Stomach (tissue), 9 donors: ENCODE measurements around the gene NCKAP5. TPM values are rescaled to one million over a fixed set of nuclear protein-coding genes. Genes with fewer than 3 reads are reported as not detected.

ENCODE experiments used
- DNase-seq, 2 donors: peaks; one replicate each; pipeline versions ENCODE4 v3.0.0 to v3.0.0-alpha.2; 2013 to 2019
- H3K27ac ChIP-seq, 5 donors: fragments of 200-600 bp in 4 of 5; sonication (generic) in 4 of 5; one replicate each; pipeline ENCODE4 v1.5.1; 2013 to 2019; ENCODE audit warnings: mild to moderate bottlenecking in 1 of 5, moderate library complexity in 1 of 5
- H3K27me3 ChIP-seq, 3 donors: fragments of 200-600 bp; sonication (generic); one replicate each; pipeline ENCODE4 v1.5.1; 2017 to 2019; ENCODE audit warnings: mixed run types in 1 of 3
- H3K36me3 ChIP-seq, 4 donors: fragments of 200-600 bp; sonication (generic); 1 replicate in 3 of 4; 2 replicates in 1 of 4; pipeline ENCODE4 v1.5.1; 2016 to 2019
- H3K4me1 ChIP-seq, 4 donors: fragments of 200-600 bp; sonication (generic); one replicate each; pipeline ENCODE4 v1.5.1; 2016 to 2019
- H3K4me3 ChIP-seq, 4 donors: fragments of 200-600 bp; sonication (generic) in 3 of 4; one replicate each; pipeline ENCODE4 v1.5.1; 2016 to 2019; ENCODE audit warnings: mild to moderate bottlenecking in 1 of 4
- H3K9me3 ChIP-seq, 4 donors: fragments of 200-600 bp; sonication (generic); one replicate each; pipeline ENCODE4 v1.5.1; 2016 to 2019
- EP300 ChIP-seq: sonication (generic); formaldehyde crosslinking; IDR thresholded peaks from one replicate; pipeline ENCODE4 v1.6.1; 2017; ENCODE audit warnings: antibody characterized with exemption
- POLR2A ChIP-seq, 4 donors: fragments of 450-650 bp; IDR thresholded peaks; one replicate each; pipeline ENCODE4 v1.6.1; 2016; ENCODE audit warnings: antibody characterized with exemption in 4 of 4, control low read depth in 2 of 4, mild to moderate bottlenecking in 1 of 4, moderate library complexity in 1 of 4
- POLR2AphosphoS5 ChIP-seq, 3 donors: sonication (generic); formaldehyde crosslinking; IDR thresholded peaks; one replicate each; pipeline ENCODE4 v1.6.1; 2016; ENCODE audit warnings: antibody characterized with exemption in 3 of 3
- WGBS, 5 donors: extraction: QIAGEN DNeasy Blood & Tissue Kit in 3 of 5; methylation state at CpG; one replicate each; pipeline versions ENCODE4 v1.1.5 to v1.1.7; 2013 to 2018; 5-methylcytosine and 5-hydroxymethylcytosine counted together
- intact Hi-C: fragments of 100-400 bp; cut with DNase I; formaldehyde crosslinking; loops from one replicate; pipeline ENCODE4 v1.15.1; 2023; ENCODE audit warnings: low total_unique reads
- polyA plus RNA-seq, 3 donors: library from polyadenylated mRNA; stranded (reverse); fragments of 200-250 nt; gene quantifications; one replicate each; pipeline ENCODE4 v1.2.3, GENCODE V29; 2013
- total RNA-seq, 5 donors: library from RNA; depleted of rRNA; stranded (reverse); fragments of >200 nt; gene quantifications; one replicate each; pipeline versions ENCODE4 v1.1.0 to v1.2.3, GENCODE V29; 2014 to 2016
- TF ChIP-seq, protein P1 (sequence below), 7 experiments: fragments of 450-650 bp in 4 of 7; fragments of 200-600 bp in 3 of 7; sonication (generic) in 3 of 7; IDR thresholded peaks; one replicate each; pipeline ENCODE4 v1.5.1; 2016 to 2019; ENCODE audit warnings: antibody characterized with exemption in 7 of 7, control low read depth in 2 of 7, mild to moderate bottlenecking in 1 of 7
- donor health status: healthy with polysubstance abuse.
- donor health status: Bipolar disorder and iron deficiency.
- donor health status: healthy.

The NCKAP5 gene
- total and polyA plus RNA-seq, 8 donors: 0.58 to 8.0 (median 1.6) TPM; not detected in 1

DNA sequence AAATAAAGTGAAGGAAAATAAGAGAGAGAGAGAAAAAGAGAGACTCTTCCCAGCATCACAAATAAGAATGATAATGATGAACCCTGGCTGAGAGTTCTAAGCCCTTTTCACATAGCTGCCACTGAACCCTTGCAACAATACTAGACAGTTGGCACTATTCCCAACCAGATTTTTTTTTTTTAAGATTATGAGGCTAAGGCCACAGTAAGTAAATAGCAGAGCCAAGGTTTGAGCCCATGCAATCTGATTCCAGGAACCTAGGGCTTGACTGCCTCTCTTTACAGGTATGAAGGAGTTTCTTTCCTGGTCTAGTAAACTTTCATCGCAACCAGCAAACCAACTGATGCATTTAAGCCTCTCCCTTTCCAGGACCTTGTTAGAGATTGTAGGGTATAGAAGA is 424.6 kb downstream of the NCKAP5 start:
- peak in 1 of 2 donors; percentile 63 for DNase-seq
- H3K27me3 ChIP-seq: no peaks in the 10 kb centered on the region
- 36 to 65% (median 48%) methylated on average over 1 of the region's 1 CpG for WGBS, 5 donors
- intact Hi-C loops: no loop called here
- H3K4me1 ChIP-seq: peaks cover 0 to 8% (median 0%) of the 10 kb centered on the region in 4 donors
- no peaks in the 10 kb centered on the region for H3K9me3 ChIP-seq
- H3K36me3 ChIP-seq: no peaks in the 10 kb centered on the region
- H3K27ac ChIP-seq: no peak overlapping the region
- no peak overlapping the region for H3K4me3 ChIP-seq
- TF ChIP-seq, protein P1, sequence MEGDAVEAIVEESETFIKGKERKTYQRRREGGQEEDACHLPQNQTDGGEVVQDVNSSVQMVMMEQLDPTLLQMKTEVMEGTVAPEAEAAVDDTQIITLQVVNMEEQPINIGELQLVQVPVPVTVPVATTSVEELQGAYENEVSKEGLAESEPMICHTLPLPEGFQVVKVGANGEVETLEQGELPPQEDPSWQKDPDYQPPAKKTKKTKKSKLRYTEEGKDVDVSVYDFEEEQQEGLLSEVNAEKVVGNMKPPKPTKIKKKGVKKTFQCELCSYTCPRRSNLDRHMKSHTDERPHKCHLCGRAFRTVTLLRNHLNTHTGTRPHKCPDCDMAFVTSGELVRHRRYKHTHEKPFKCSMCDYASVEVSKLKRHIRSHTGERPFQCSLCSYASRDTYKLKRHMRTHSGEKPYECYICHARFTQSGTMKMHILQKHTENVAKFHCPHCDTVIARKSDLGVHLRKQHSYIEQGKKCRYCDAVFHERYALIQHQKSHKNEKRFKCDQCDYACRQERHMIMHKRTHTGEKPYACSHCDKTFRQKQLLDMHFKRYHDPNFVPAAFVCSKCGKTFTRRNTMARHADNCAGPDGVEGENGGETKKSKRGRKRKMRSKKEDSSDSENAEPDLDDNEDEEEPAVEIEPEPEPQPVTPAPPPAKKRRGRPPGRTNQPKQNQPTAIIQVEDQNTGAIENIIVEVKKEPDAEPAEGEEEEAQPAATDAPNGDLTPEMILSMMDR (IDR thresholded peaks at IDR 0.05): no peak
- TF ChIP-seq POLR2AphosphoS5 (IDR thresholded peaks at IDR 0.05) (no peak), EP300 (no peak)

DNA sequence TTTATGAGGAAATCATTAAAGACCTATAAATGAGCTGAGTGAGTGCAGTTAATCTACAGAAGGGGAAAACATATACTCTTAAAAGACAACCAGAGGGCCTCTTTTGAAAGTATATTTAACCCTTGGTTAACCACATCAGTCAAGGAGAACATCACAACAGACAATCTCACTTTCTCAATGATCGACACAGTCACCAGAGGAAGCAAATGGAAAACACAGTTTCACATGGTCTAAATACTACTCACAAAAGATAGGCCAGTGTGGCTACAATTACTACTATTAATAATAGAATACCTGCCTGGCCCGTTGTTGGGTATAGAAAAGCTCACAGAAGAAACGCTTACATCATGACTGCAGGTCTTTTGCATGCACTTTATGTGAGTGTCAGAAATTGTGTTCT is 426.2 kb downstream of the NCKAP5 start:
- 84 to 94% (median 92%) methylated on average over 3 of the region's 3 CpGs for WGBS, 5 donors
- Histone ChIP-seq H3K27me3 (no peaks in the 10 kb centered on the region), H3K9me3 (no peaks in the 10 kb centered on the region), H3K4me1 (peaks cover 0 to 8% (median 0%) of the 10 kb centered on the region in 4 donors), H3K36me3 (no peaks in the 10 kb centered on the region), H3K4me3 (no peak overlapping the region), H3K27ac (no peak overlapping the region)
- TF ChIP-seq POLR2AphosphoS5 (IDR thresholded peaks at IDR 0.05): no peak
- TF ChIP-seq, protein P1 (IDR thresholded peaks at IDR 0.05): no peak
- no peak for TF ChIP-seq EP300
- no peak for TF ChIP-seq POLR2A (IDR thresholded peaks at IDR 0.05)
- intact Hi-C loops: no loop called here
- DNase-seq: no peak

DNA sequence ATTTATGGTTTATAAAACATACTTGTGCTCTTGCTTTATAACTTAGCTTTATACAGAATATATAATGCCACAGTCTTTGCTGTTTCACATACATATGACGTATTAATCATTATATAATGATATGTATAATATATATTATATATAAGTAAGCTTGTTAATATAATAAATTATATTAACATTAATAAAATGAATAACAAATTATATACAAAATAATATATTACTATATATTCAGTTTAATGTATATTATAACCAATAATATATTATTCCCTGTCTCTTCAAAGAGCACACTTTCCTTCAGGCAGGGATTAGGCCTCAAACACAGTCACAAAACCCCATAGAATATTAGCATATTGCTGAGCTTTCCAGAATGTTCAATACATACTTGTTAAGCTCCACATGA is 427.6 kb downstream of the NCKAP5 start:
- no peaks in the 10 kb centered on the region for H3K36me3 ChIP-seq
- no peaks in the 10 kb centered on the region for H3K27me3 ChIP-seq
- H3K4me1 ChIP-seq: peaks cover 0 to 8% (median 0%) of the 10 kb centered on the region in 4 donors
- no peaks in the 10 kb centered on the region for H3K9me3 ChIP-seq
- no peak overlapping the region for H3K4me3 ChIP-seq
- no peak for TF ChIP-seq POLR2A (IDR thresholded peaks at IDR 0.05)
- TF ChIP-seq, protein P1 (IDR thresholded peaks at IDR 0.05): no peak
- TF ChIP-seq POLR2AphosphoS5 (IDR thresholded peaks at IDR 0.05): no peak
- no peak overlapping the region for H3K27ac ChIP-seq
- no peak for DNase-seq
- intact Hi-C loops: no loop called here
- WGBS, 5 donors: 84 to 98% (median 96%) methylated on average over 1 of the region's 1 CpG

DNA sequence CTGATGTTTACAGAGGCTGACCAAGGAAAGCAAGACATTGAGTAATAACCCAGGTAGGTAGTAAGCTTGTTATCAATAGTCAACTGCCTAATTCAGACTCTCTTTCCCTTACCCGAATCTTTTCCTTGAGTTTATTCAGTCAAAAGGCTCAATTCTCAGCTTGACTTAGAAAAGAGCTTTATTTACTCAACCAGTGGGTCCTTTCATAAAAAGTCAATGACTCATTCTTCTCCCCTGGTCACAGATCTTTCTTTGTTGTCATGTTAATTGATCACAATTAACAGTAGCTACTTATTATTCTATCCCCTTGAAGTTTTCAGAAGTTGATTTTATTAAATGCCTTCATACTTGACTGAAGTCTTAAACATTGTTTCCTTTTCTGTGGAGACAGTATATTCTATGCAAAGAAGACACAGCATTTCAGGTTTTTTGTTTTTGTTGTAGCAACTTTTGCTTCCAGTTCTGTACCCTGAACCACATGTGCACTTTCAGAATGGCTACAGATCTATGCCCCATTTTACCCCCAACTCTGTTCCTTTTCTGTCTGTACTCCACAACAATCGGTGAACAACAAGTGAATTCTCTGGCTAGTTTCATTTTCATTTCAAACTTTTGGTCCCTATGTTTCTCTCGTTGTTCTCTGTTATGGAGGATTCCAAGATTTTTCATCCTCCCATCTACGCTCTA is 428.3 kb downstream of the NCKAP5 start:
- DNase-seq: no peak
- 47 to 66% (median 61%) methylated on average over 4 of the region's 4 CpGs for WGBS, 5 donors
- peaks cover 0 to 8% (median 0%) of the 10 kb centered on the region in 4 donors for H3K4me1 ChIP-seq
- no peaks in the 10 kb centered on the region for H3K9me3 ChIP-seq
- H3K27ac ChIP-seq: no peak overlapping the region
- TF ChIP-seq EP300: no peak
- TF ChIP-seq, protein P1 (IDR thresholded peaks at IDR 0.05): no peak
- TF ChIP-seq POLR2A (IDR thresholded peaks at IDR 0.05): no peak
- TF ChIP-seq POLR2AphosphoS5 (IDR thresholded peaks at IDR 0.05): no peak
- intact Hi-C loops: no loop called here
- H3K4me3 ChIP-seq: no peak overlapping the region
- no peaks in the 10 kb centered on the region for H3K27me3 ChIP-seq
- no peaks in the 10 kb centered on the region for H3K36me3 ChIP-seq
